Coronary artery (tissue), 2 donors: ENCODE data around the gene VTI1A.

Source experiments
- DNase-seq: peaks from one replicate; pipeline ENCODE4 v3.0.0-alpha.2; 2017; ENCODE audit warnings: low spot score
- H3K27ac ChIP-seq, 2 donors: fragments of 200-600 bp; sonication (generic); one replicate each; pipeline ENCODE4 v1.5.1; 2016 to 2019
- H3K4me3 ChIP-seq: fragments of 200-600 bp; sonication (generic); 2 replicates; pipeline ENCODE4 v1.5.1; 2016; ENCODE audit warnings: mild to moderate bottlenecking, moderate library complexity
- CTCF ChIP-seq: fragments of 200-600 bp; sonication (generic); IDR thresholded peaks from one replicate; pipeline ENCODE4 v1.5.1; 2019; ENCODE audit warnings: antibody characterized with exemption

VTI1A gene

DNA sequence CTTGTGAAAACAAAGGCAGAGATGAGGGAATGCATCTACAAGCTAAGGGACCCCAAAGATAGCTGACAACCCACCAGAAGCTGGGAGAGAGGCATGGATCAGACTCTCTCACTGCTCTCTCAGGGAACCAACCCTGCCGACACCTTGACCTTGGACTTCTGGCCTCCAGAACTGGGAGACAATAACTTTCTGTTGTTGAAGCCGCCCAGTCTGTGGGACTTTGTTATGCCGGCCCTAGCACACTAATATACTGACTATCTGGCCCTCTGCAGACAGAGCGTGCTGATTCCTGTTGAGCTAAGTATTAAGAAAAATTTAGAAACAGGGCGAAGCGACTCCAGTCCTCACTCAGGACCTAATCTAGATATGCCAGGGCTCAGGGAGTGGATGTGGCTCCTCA is 358.7 kb downstream of the VTI1A start:
- H3K4me3 ChIP-seq = no peak overlapping the region
- no peak for TF ChIP-seq CTCF
- H3K27ac ChIP-seq = no peak overlapping the region
- DNase-seq = no peak

GRCh38 chr10:112807013-112807412 is 360.0 kb downstream of the VTI1A start:
- no peak for DNase-seq
- Histone ChIP-seq H3K4me3 (no peak overlapping the region), H3K27ac (no peak overlapping the region)
- TF ChIP-seq CTCF = no peak

DNA sequence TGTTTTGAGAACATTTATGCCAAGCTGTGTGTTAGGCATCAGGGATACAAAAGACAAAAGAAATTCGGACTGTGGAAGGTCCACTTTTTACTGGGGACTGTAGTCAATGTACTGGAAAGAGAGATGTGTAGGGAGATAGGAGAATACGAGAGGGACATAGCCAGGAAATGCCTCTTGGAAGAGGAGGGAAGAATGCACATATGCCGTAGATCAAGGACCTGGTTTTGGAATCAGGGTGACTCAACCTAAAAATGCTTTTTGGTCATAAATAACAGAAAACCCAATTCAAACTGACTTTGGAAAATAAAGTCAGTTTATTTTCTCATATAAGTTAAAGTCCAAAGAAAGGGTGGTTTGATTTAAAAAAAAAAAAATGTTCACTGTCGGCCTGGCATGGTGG is 362.7 kb downstream of the VTI1A start:
- DNase-seq = no peak
- Histone ChIP-seq H3K4me3 (no peak overlapping the region), H3K27ac (no peak overlapping the region)
- TF ChIP-seq CTCF = no peak

- no peak overlapping the region for H3K4me3 ChIP-seq
- TF ChIP-seq CTCF = no peak
- no peak for DNase-seq
- H3K27ac ChIP-seq = no peak overlapping the region
Observed at GRCh38 chr10:112810711-112811151, 363.7 kb downstream of the VTI1A start.

GRCh38 chr10:112811741-112812551 is 364.9 kb downstream of the VTI1A start:
- no peak for TF ChIP-seq CTCF
- Histone ChIP-seq H3K4me3 (peak overlapping the region; percentile 29), H3K27ac (peak overlapping the region in 1 of 2 donors; percentile 52)
- peak; percentile 83 for DNase-seq

GRCh38 chr10:112812586-112812985 is 365.6 kb downstream of the VTI1A start:
- no peak for TF ChIP-seq CTCF
- Histone ChIP-seq H3K4me3 (no peak overlapping the region), H3K27ac (peak overlapping the region in 1 of 2 donors; percentile 52)
- no peak for DNase-seq
